SU-DHL-6 (cell line): ENCODE measurements around the gene EPB41L1.

ENCODE experiments used
- CTCF ChIP-seq: fragments of 200-600 bp; sonication (generic); IDR thresholded peaks from one replicate; pipeline ENCODE4 v1.5.1; 2017; ENCODE audit warnings: antibody characterized with exemption, mild to moderate bottlenecking, low read length, moderate library complexity; ENCODE audit not compliant: insufficient read depth, poor library complexity, severe bottlenecking
- EZH2phosphoT487 ChIP-seq: fragments of 200-600 bp; sonication (generic), shearing (Covaris generic); conservative IDR thresholded peaks from 2 replicates; pipeline ENCODE4 v1.6.1; 2018; ENCODE audit warnings: mild to moderate bottlenecking, antibody characterized with exemption, low read length, moderate library complexity, mixed read lengths

- TF ChIP-seq CTCF (no peak), EZH2phosphoT487 (no peak)
Observed at GRCh38 chr20:36206641-36207040, 52.1 kb downstream of the EPB41L1 start.
